Adipocyte (in vitro differentiated cells): ENCODE data around the gene TNFRSF19.

ENCODE experiments used
- DNase-seq: peaks from one replicate; pipeline ENCODE4 v3.0.0-alpha.2; 2015; ENCODE audit warnings: low read depth
- H3K27me3 ChIP-seq: replicated peaks from 2 replicates; pipeline ENCODE4 v1.7.0; 2013; ENCODE audit warnings: mild to moderate bottlenecking, low read length, moderate library complexity; ENCODE audit not compliant: control insufficient read depth, insufficient read depth
- H3K36me3 ChIP-seq: 2 replicates; pipeline ENCODE4 v1.7.0; 2013; ENCODE audit warnings: low read length, mild to moderate bottlenecking, moderate library complexity; ENCODE audit not compliant: control insufficient read depth, insufficient read depth, severe bottlenecking
- H3K4me1 ChIP-seq: 2 replicates; pipeline ENCODE4 v1.7.0; 2013; ENCODE audit warnings: mild to moderate bottlenecking, low read length, moderate library complexity; ENCODE audit not compliant: control insufficient read depth, insufficient read depth
- H3K4me3 ChIP-seq: 2 replicates; pipeline ENCODE4 v1.7.0; 2013; ENCODE audit warnings: mild to moderate bottlenecking, low read length, moderate library complexity
- H3K9ac ChIP-seq: 2 replicates; pipeline ENCODE4 v1.7.0; 2013; ENCODE audit warnings: mild to moderate bottlenecking, low read length, moderate library complexity
- H3K9me3 ChIP-seq: 2 replicates; pipeline ENCODE4 v1.7.0; 2013; ENCODE audit warnings: mild to moderate bottlenecking, low read length, moderate library complexity; ENCODE audit not compliant: control insufficient read depth

The TNFRSF19 gene

GRCh38 chr13:23645851-23646250, 75.6 kb downstream of the TNFRSF19 start:
- no peak overlapping the region for H3K4me3 ChIP-seq

GRCh38 chr13:23651439-23651838, 81.2 kb downstream of the TNFRSF19 start:
- Histone ChIP-seq H3K27me3 (no peaks in the 10 kb centered on the region), H3K36me3 (no peaks in the 10 kb centered on the region), H3K9me3 (no peaks in the 10 kb centered on the region), H3K4me1 (no peaks in the 10 kb centered on the region), H3K4me3 (no peak overlapping the region), H3K9ac (no peak overlapping the region)
- no peak for DNase-seq

More at GRCh38 chr13:23645851-23646250, 75.6 kb downstream of the TNFRSF19 start:
- H3K9ac ChIP-seq = no peak overlapping the region
- no peaks in the 10 kb centered on the region for H3K9me3 ChIP-seq
- H3K4me1 ChIP-seq = no peaks in the 10 kb centered on the region
- H3K27me3 ChIP-seq = no peaks in the 10 kb centered on the region
- no peak for DNase-seq
- no peaks in the 10 kb centered on the region for H3K36me3 ChIP-seq

GRCh38 chr13:23651887-23652286, 81.7 kb downstream of the TNFRSF19 start:
- no peak for DNase-seq
- Histone ChIP-seq H3K27me3 (no peaks in the 10 kb centered on the region), H3K9me3 (no peaks in the 10 kb centered on the region), H3K4me3 (no peak overlapping the region), H3K4me1 (no peaks in the 10 kb centered on the region), H3K9ac (no peak overlapping the region), H3K36me3 (no peaks in the 10 kb centered on the region)

GRCh38 chr13:23652909-23653726, 82.9 kb downstream of the TNFRSF19 start:
- no peaks in the 10 kb centered on the region for H3K4me1 ChIP-seq
- no peak overlapping the region for H3K9ac ChIP-seq
- H3K27me3 ChIP-seq = no peaks in the 10 kb centered on the region
- no peaks in the 10 kb centered on the region for H3K36me3 ChIP-seq
- DNase-seq = no peak
- H3K4me3 ChIP-seq = no peak overlapping the region
- no peaks in the 10 kb centered on the region for H3K9me3 ChIP-seq

- Histone ChIP-seq H3K36me3 (no peaks in the 10 kb centered on the region), H3K4me3 (no peak overlapping the region), H3K9me3 (no peaks in the 10 kb centered on the region), H3K27me3 (no peaks in the 10 kb centered on the region), H3K9ac (no peak overlapping the region), H3K4me1 (no peaks in the 10 kb centered on the region)
- DNase-seq = no peak
Measured at GRCh38 chr13:23654111-23655110, 84.2 kb downstream of the TNFRSF19 start.

GRCh38 chr13:23655321-23655720, 85.1 kb downstream of the TNFRSF19 start:
- Histone ChIP-seq H3K4me1 (no peaks in the 10 kb centered on the region), H3K27me3 (no peaks in the 10 kb centered on the region), H3K36me3 (no peaks in the 10 kb centered on the region), H3K9ac (no peak overlapping the region), H3K9me3 (no peaks in the 10 kb centered on the region), H3K4me3 (no peak overlapping the region)
- DNase-seq = no peak

GRCh38 chr13:23656637-23657371, 86.6 kb downstream of the TNFRSF19 start:
- Histone ChIP-seq H3K4me3 (no peak overlapping the region), H3K9me3 (no peaks in the 10 kb centered on the region), H3K27me3 (no peaks in the 10 kb centered on the region), H3K4me1 (no peaks in the 10 kb centered on the region), H3K9ac (no peak overlapping the region), H3K36me3 (no peaks in the 10 kb centered on the region)
- DNase-seq = peak; percentile 63

- H3K36me3 ChIP-seq = no peaks in the 10 kb centered on the region
- no peaks in the 10 kb centered on the region for H3K27me3 ChIP-seq
- H3K9ac ChIP-seq = no peak overlapping the region
- no peak overlapping the region for H3K4me3 ChIP-seq
- no peak for DNase-seq
- H3K4me1 ChIP-seq = no peaks in the 10 kb centered on the region
- no peaks in the 10 kb centered on the region for H3K9me3 ChIP-seq
Measured at GRCh38 chr13:23658929-23659541, 88.8 kb downstream of the TNFRSF19 start.

- no peaks in the 10 kb centered on the region for H3K27me3 ChIP-seq
- no peak overlapping the region for H3K9ac ChIP-seq
- H3K4me3 ChIP-seq = no peak overlapping the region
- no peak for DNase-seq
- H3K9me3 ChIP-seq = no peaks in the 10 kb centered on the region
- H3K4me1 ChIP-seq = no peaks in the 10 kb centered on the region
- H3K36me3 ChIP-seq = no peaks in the 10 kb centered on the region
Measured at GRCh38 chr13:23660249-23660648, 90.0 kb downstream of the TNFRSF19 start.

GRCh38 chr13:23666582-23666981, 96.4 kb downstream of the TNFRSF19 start:
- H3K4me3 ChIP-seq = no peak overlapping the region
- H3K4me1 ChIP-seq = peaks cover 5% of the 10 kb centered on the region
- no peak overlapping the region for H3K9ac ChIP-seq
- H3K36me3 ChIP-seq = no peaks in the 10 kb centered on the region
- no peaks in the 10 kb centered on the region for H3K27me3 ChIP-seq
- no peaks in the 10 kb centered on the region for H3K9me3 ChIP-seq
- no peak for DNase-seq
